Thyroid gland (tissue), 4 donors: ENCODE measurements around the gene TGFBR1.
"Not testable (repeated sequence)": the region's sequence is repeated elsewhere in the genome, so short reads cannot be mapped to it uniquely, and the experiment has no call there.

Experiments used
- POLR2A ChIP-seq, 2 donors: fragments of 450-650 bp; IDR thresholded peaks; one replicate each; pipeline ENCODE4 v1.6.1; 2017; ENCODE audit warnings: antibody characterized with exemption in 2 of 2, mild to moderate bottlenecking in 2 of 2, moderate library complexity in 1 of 2
- TF ChIP-seq, protein P1 (sequence below), 6 experiments: fragments of 200-600 bp in 3 of 6; fragments of 450-650 bp in 3 of 6; sonication (generic) in 3 of 6; IDR thresholded peaks; one replicate each; pipeline ENCODE4 v1.5.1; 2016 to 2019; ENCODE audit warnings: antibody characterized with exemption in 6 of 6, mild to moderate bottlenecking in 2 of 6, inconsistent platforms in 1 of 6, moderate library complexity in 1 of 6

DNA sequence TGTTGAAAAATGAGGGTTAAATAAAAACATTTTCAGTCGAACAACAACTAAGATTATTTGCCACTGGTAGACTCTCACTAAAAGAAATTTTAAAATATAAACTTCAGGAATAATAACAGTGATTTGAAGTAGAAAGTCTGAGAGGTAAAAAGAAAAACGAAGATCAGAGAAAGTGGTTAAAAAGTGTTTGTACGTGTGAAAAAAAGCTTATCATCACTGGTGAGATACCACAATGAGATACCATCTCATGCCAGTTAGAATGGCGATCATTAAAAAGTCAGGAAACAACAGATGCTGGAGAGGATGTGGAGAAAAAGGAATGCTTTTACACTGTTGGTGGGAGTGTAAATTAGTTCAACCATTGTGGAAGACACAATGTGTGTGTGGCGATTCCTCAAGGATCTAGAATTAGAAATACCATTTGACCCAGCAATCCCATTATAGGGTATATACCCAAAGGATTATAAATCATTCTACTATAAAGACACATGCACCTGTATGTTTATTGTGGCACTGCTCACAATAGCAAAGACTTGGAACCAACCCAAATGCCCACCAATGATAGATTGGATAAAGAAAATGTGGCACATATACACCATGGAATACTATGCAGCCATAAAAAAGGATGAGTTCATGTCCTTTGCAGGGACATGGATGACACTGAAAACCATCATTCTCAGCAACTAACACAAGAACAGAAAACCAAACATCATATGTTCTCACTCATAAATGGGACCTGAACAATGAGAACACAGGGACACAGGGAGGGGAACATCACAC is 4.9 kb upstream of the TGFBR1 start:
- TF ChIP-seq, protein P1, sequence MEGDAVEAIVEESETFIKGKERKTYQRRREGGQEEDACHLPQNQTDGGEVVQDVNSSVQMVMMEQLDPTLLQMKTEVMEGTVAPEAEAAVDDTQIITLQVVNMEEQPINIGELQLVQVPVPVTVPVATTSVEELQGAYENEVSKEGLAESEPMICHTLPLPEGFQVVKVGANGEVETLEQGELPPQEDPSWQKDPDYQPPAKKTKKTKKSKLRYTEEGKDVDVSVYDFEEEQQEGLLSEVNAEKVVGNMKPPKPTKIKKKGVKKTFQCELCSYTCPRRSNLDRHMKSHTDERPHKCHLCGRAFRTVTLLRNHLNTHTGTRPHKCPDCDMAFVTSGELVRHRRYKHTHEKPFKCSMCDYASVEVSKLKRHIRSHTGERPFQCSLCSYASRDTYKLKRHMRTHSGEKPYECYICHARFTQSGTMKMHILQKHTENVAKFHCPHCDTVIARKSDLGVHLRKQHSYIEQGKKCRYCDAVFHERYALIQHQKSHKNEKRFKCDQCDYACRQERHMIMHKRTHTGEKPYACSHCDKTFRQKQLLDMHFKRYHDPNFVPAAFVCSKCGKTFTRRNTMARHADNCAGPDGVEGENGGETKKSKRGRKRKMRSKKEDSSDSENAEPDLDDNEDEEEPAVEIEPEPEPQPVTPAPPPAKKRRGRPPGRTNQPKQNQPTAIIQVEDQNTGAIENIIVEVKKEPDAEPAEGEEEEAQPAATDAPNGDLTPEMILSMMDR (IDR thresholded peaks at IDR 0.05): not testable (repeated sequence)
- not testable (repeated sequence) for TF ChIP-seq POLR2A (IDR thresholded peaks at IDR 0.05)
